EL (cell line): ENCODE measurements around the gene ANO5.
"Not testable (repeated sequence)": the region's sequence is repeated elsewhere in the genome, so short reads cannot be mapped to it uniquely, and the experiment has no call there.

ENCODE experiments used
- DNase-seq: peaks from one replicate; pipeline ENCODE4 v3.0.0-alpha.2; 2016

ANO5 gene

GRCh38 chr11:22207162-22207561 is 14.3 kb downstream of the ANO5 start:
- no peak for DNase-seq

GRCh38 chr11:22208151-22208858 is 15.4 kb downstream of the ANO5 start:
- no peak for DNase-seq

- no peak for DNase-seq
Measured at GRCh38 chr11:22216940-22217339, 24.1 kb downstream of the ANO5 start.

- DNase-seq: no peak
Measured at GRCh38 chr11:22221143-22221542, 28.3 kb downstream of the ANO5 start.

- DNase-seq: no peak
Measured at GRCh38 chr11:22225190-22225589, 32.3 kb downstream of the ANO5 start.

- no peak for DNase-seq
Measured at GRCh38 chr11:22234743-22235142, 41.9 kb downstream of the ANO5 start.

- DNase-seq: peak; percentile 1
Measured at GRCh38 chr11:22244986-22245592, 52.2 kb downstream of the ANO5 start.

- DNase-seq: no peak
Measured at GRCh38 chr11:22246992-22247391, 54.1 kb downstream of the ANO5 start.

GRCh38 chr11:22249871-22250270 is 57.0 kb downstream of the ANO5 start:
- no peak for DNase-seq

GRCh38 chr11:22256876-22257275 is 64.0 kb downstream of the ANO5 start:
- DNase-seq: no peak

GRCh38 chr11:22263613-22264012 is 70.7 kb downstream of the ANO5 start:
- DNase-seq: no peak

- not testable (repeated sequence) for DNase-seq
Measured at GRCh38 chr11:22268983-22269624, 76.2 kb downstream of the ANO5 start.

- DNase-seq: no peak
Measured at GRCh38 chr11:22273781-22274180, 80.9 kb downstream of the ANO5 start.

GRCh38 chr11:22275600-22275999 is 82.7 kb downstream of the ANO5 start:
- DNase-seq: no peak

GRCh38 chr11:22276535-22276934 is 83.7 kb downstream of the ANO5 start:
- no peak for DNase-seq

- DNase-seq: not testable (repeated sequence)
Measured at GRCh38 chr11:22284991-22285390, 92.1 kb downstream of the ANO5 start.

- no peak for DNase-seq
Measured at GRCh38 chr11:22302368-22302767, 109.5 kb downstream of the ANO5 start.

GRCh38 chr11:22304337-22304961 is 111.6 kb downstream of the ANO5 start:
- DNase-seq: peak; percentile 4

- DNase-seq: no peak
Measured at GRCh38 chr11:22317656-22318055, 124.8 kb downstream of the ANO5 start.

GRCh38 chr11:22331771-22332170 is 138.9 kb downstream of the ANO5 start:
- DNase-seq: no peak
